HG03097 (cell line): ENCODE measurements around the gene ASRGL1.
"Not testable (repeated sequence)": the region's sequence is repeated elsewhere in the genome, so short reads cannot be mapped to it uniquely, and the experiment has no call there.

Source experiments
- ATAC-seq: cut with Tn5 transposase; IDR thresholded peaks from one replicate; pipeline ENCODE4 v1.9.1; 2021; ENCODE audit not compliant: unreplicated experiment, low FRiP score

The ASRGL1 gene

GRCh38 chr11:62352355-62353336, 15.4 kb downstream of the ASRGL1 start:
- no peak for ATAC-seq

- ATAC-seq, result no peak
Observed at GRCh38 chr11:62353841-62354240, 16.6 kb downstream of the ASRGL1 start.

- ATAC-seq, result no peak
Observed at GRCh38 chr11:62358273-62358672, 21.0 kb downstream of the ASRGL1 start.

- ATAC-seq, result no peak
Observed at GRCh38 chr11:62359475-62359874, 22.2 kb downstream of the ASRGL1 start.

- ATAC-seq, result no peak
Observed at GRCh38 chr11:62360685-62361084, 23.4 kb downstream of the ASRGL1 start.

GRCh38 chr11:62368861-62369477, 31.7 kb downstream of the ASRGL1 start:
- ATAC-seq, result not testable (repeated sequence)

GRCh38 chr11:62370743-62371440, 33.6 kb downstream of the ASRGL1 start:
- ATAC-seq, result no peak

- no peak for ATAC-seq
Observed at GRCh38 chr11:62372871-62373270, 35.6 kb downstream of the ASRGL1 start.

GRCh38 chr11:62373464-62374119, 36.3 kb downstream of the ASRGL1 start:
- ATAC-seq, result no peak

GRCh38 chr11:62374801-62375200, 37.6 kb downstream of the ASRGL1 start:
- no peak for ATAC-seq

- not testable (repeated sequence) for ATAC-seq
Observed at GRCh38 chr11:62378459-62379063, 41.3 kb downstream of the ASRGL1 start.

- ATAC-seq, result not testable (repeated sequence)
Observed at GRCh38 chr11:62379586-62379985, 42.3 kb downstream of the ASRGL1 start.

GRCh38 chr11:62380821-62381245, 43.6 kb downstream of the ASRGL1 start:
- ATAC-seq, result not testable (repeated sequence)

GRCh38 chr11:62383822-62384221, 46.6 kb downstream of the ASRGL1 start:
- no peak for ATAC-seq

- not testable (repeated sequence) for ATAC-seq
Observed at GRCh38 chr11:62386083-62386482, 48.8 kb downstream of the ASRGL1 start.

GRCh38 chr11:62387381-62387780, 50.1 kb downstream of the ASRGL1 start:
- ATAC-seq, result no peak

- ATAC-seq, result no peak
Observed at GRCh38 chr11:62388999-62389398, 51.8 kb downstream of the ASRGL1 start.

GRCh38 chr11:62390237-62390636, 53.0 kb downstream of the ASRGL1 start:
- no peak for ATAC-seq

GRCh38 chr11:62390722-62391121, 53.5 kb downstream of the ASRGL1 start:
- no peak for ATAC-seq
